HepG2 (cell line): Measurements from ENCODE around the gene GPHN. TPM values are rescaled to one million over a fixed set of nuclear protein-coding genes. Genes with fewer than 3 reads are reported as not detected.

Experiments used
- ATAC-seq: fragments of 200-7000 bp; cut with Tn5 transposase; 3 replicates; pipeline ENCODE4 v1.9.1; 2020; ENCODE audit warnings: mild to moderate bottlenecking, moderate library complexity
- BruUV-seq: library from RNA; stranded (reverse); fragments of 400-500 nt; replicated peaks from 2 replicates; lab custom pipeline; 2021; lab: Mats Ljungman, UMichigan
- CTCF ChIA-PET: fragments of 300-600 bp; formaldehyde crosslinking; extraction: SDS; loops from one replicate; lab custom pipeline; 2021; ENCODE audit warnings: low total read pairs, inconsistent platforms, low intra/inter-chr PET ratio; lab: Yijun Ruan, JAX
- POLR2A ChIA-PET: fragments of 350-600 bp; sonication (Branson Sonifier 250); formaldehyde crosslinking; loops from one replicate; lab custom pipeline; 2020; ENCODE audit warnings: antibody characterized with exemption, inconsistent platforms; lab: Yijun Ruan, JAX
- DNase-seq: peaks from one replicate; pipeline ENCODE4 v3.0.0-alpha.2; 2015; ENCODE audit warnings: low spot score
- FAIRE-seq: peaks from 3 replicates; lab custom pipeline; 2011; peaks lifted over from hg19 to GRCh38; lab: Jason Lieb, UNC
- H2AFZ ChIP-seq: one replicate; pipeline ENCODE4 v1.6.1; 2011; ENCODE audit warnings: low read length, inconsistent platforms
- H3K27ac ChIP-seq: fragments of 300-600 bp; 3 replicates; pipeline ENCODE4 v1.8.0; 2011; ENCODE audit warnings: mixed run types, mild to moderate bottlenecking, mixed read lengths, low read length, inconsistent platforms; ENCODE audit not compliant: insufficient read depth; ENCODE audit errors: extremely low read length
- H3K27me3 ChIP-seq, 2 experiments: fragments of 200-600 bp in 1 of 2; 2 replicates in 1 of 2; 3 replicates in 1 of 2; pipeline versions ENCODE4 v1.6.0 to v1.8.0; 2011; ENCODE audit warnings: low read length in 2 of 2, mild to moderate bottlenecking in 2 of 2, moderate library complexity in 2 of 2, inconsistent platforms in 1 of 2; ENCODE audit not compliant: insufficient read depth in 2 of 2, control insufficient read depth in 1 of 2
- H3K36me3 ChIP-seq, 2 experiments: fragments of 200-600 bp in 1 of 2; replicated peaks in 1 of 2; 2 replicates in 1 of 2; 3 replicates in 1 of 2; pipeline versions ENCODE4 v1.5.1 to v1.8.0; 2011; ENCODE audit warnings: low read length in 2 of 2, inconsistent platforms in 1 of 2; ENCODE audit not compliant: insufficient read depth in 2 of 2, control insufficient read depth in 1 of 2
- H3K4me1 ChIP-seq: 2 replicates; pipeline ENCODE4 v1.5.1; 2012; ENCODE audit warnings: low read length, inconsistent platforms; ENCODE audit not compliant: insufficient read depth
- H3K4me2 ChIP-seq: 2 replicates; pipeline ENCODE4 v1.6.0; 2011; ENCODE audit warnings: low read depth, low read length, inconsistent platforms
- H3K4me3 ChIP-seq, 3 experiments: fragments of 200-600 bp in 1 of 3; sonication (generic), shearing (Covaris generic) in 1 of 3; replicated peaks in 1 of 3; 2 replicates each; pipeline ENCODE4 v1.5.1; 2011 to 2016; ENCODE audit warnings: low read length in 3 of 3, inconsistent platforms in 2 of 3, low read depth in 2 of 3, mild to moderate bottlenecking in 2 of 3, control low read depth in 1 of 3, mixed read lengths in 1 of 3; ENCODE audit not compliant: insufficient read depth in 1 of 3
- H3K79me2 ChIP-seq: one replicate; pipeline ENCODE4 v1.6.1; 2011; ENCODE audit warnings: low read length, inconsistent platforms; ENCODE audit not compliant: insufficient read depth
- H3K9ac ChIP-seq: 2 replicates; pipeline ENCODE4 v1.6.0; 2011; ENCODE audit warnings: mild to moderate bottlenecking, low read depth, low read length, inconsistent platforms; ENCODE audit not compliant: insufficient read depth
- H3K9me3 ChIP-seq: 2 replicates; pipeline ENCODE4 v1.5.1; 2012; ENCODE audit warnings: mild to moderate bottlenecking, low read length
- H4K20me1 ChIP-seq: 2 replicates; pipeline ENCODE4 v1.6.0; 2011; ENCODE audit warnings: inconsistent platforms, mild to moderate bottlenecking, low read length, moderate library complexity; ENCODE audit not compliant: insufficient read depth
- CC2D1A ChIP-seq: sonication (generic); formaldehyde crosslinking; IDR thresholded peaks from 2 replicates; pipeline ENCODE4 v1.8.1; 2023; ENCODE audit warnings: mild to moderate bottlenecking, missing genetic modification reagents
- CREB3 ChIP-seq: sonication (generic); formaldehyde crosslinking; IDR thresholded peaks from 2 replicates; pipeline ENCODE4 v1.5.0; 2020; ENCODE audit warnings: missing genetic modification reagents
- GLMP ChIP-seq: sonication (generic); formaldehyde crosslinking; IDR thresholded peaks from 2 replicates; pipeline ENCODE4 v1.9.0; 2021; ENCODE audit warnings: missing genetic modification reagents, mild to moderate bottlenecking, borderline replicate concordance
- HNF4G ChIP-seq, 2 experiments: sonication (generic) in 1 of 2; formaldehyde crosslinking in 1 of 2; IDR thresholded peaks; 2 replicates each; pipeline versions ENCODE4 v1.4.0 to v1.6.1; 2011 to 2020; ENCODE audit warnings: borderline replicate concordance in 2 of 2, low read depth in 2 of 2, mild to moderate bottlenecking in 2 of 2, low read length in 1 of 2, missing genetic modification reagents in 1 of 2, moderate library complexity in 1 of 2
- KLF11 ChIP-seq: IDR thresholded peaks from 2 replicates; pipeline ENCODE4 v1.6.1; 2016; ENCODE audit warnings: missing compliant biosample characterization
- MAZ ChIP-seq, 2 experiments: sonication (generic) in 1 of 2; formaldehyde crosslinking in 1 of 2; IDR thresholded peaks; 2 replicates each; pipeline versions ENCODE4 v1.5.0 to v1.6.1; 2012 to 2020; ENCODE audit warnings: low read depth in 2 of 2, mild to moderate bottlenecking in 2 of 2, borderline replicate concordance in 1 of 2, improper control_type of control experiment in 1 of 2, low read length in 1 of 2, missing genetic modification reagents in 1 of 2, moderate library complexity in 1 of 2
- MEIS2 ChIP-seq: sonication (generic); formaldehyde crosslinking; IDR thresholded peaks from 2 replicates; pipeline ENCODE4 v1.9.0; 2021; ENCODE audit warnings: mild to moderate bottlenecking, missing genetic modification reagents
- PAX8 ChIP-seq: sonication (generic); formaldehyde crosslinking; IDR thresholded peaks from 2 replicates; pipeline ENCODE4 v1.8.0; 2022; ENCODE audit warnings: mild to moderate bottlenecking, missing genetic modification reagents, borderline replicate concordance
- SPEN ChIP-seq: sonication (generic); formaldehyde crosslinking; IDR thresholded peaks from 2 replicates; pipeline ENCODE4 v1.5.1; 2020; ENCODE audit warnings: low read depth, mild to moderate bottlenecking, missing genetic modification reagents
- TFE3 ChIP-seq: IDR thresholded peaks from 2 replicates; pipeline ENCODE4 v1.6.1; 2016
- YEATS2 ChIP-seq: sonication (generic); formaldehyde crosslinking; IDR thresholded peaks from 2 replicates; pipeline ENCODE4 v1.4.0; 2020; ENCODE audit warnings: missing genetic modification reagents, borderline replicate concordance
- ZNF34 ChIP-seq: sonication (generic); formaldehyde crosslinking; IDR thresholded peaks from 2 replicates; pipeline ENCODE4 v1.4.0; 2020; ENCODE audit warnings: mild to moderate bottlenecking, missing genetic modification reagents, borderline replicate concordance
- ZNF770 ChIP-seq: sonication (generic); formaldehyde crosslinking; IDR thresholded peaks from 2 replicates; pipeline ENCODE4 v1.5.0; 2020; ENCODE audit warnings: mild to moderate bottlenecking, missing genetic modification reagents
- in situ Hi-C: cut with HindIII; loops from 2 replicates; pipeline ENCODE4 v1.10.0; 2017; ENCODE audit warnings: low pct_unique_long_range_greater_than_20kb; ENCODE audit not compliant: extremely low pct_ligation_motif_present
- intact Hi-C: fragments of 100-400 bp; cut with micrococcal nuclease; formaldehyde crosslinking; loops from one replicate; pipeline ENCODE4 v1.10.0; 2022; ENCODE audit not compliant: unreplicated experiment
- polyA plus RNA-seq, 8 experiments: library from polyadenylated mRNA; depleted of rRNA in 3 of 8; stranded (reverse) in 7 of 8; unstranded in 1 of 8; fragments of >200 nt; fragmentation: Illumina TruSeq in 4 of 8; extraction: Trizol in 4 of 8; gene quantifications; 2 replicates each; pipeline versions ENCODE4 v1.2.1 to v1.2.3, GENCODE V29; 2011 to 2016; ENCODE audit warnings: low read depth in 4 of 8, missing spikeins in 1 of 8, mixed read lengths in 1 of 8; ENCODE audit not compliant: insufficient read depth in 1 of 8
- total RNA-seq, 5 experiments: library from RNA; depleted of rRNA; stranded (reverse); fragments of >200 nt; fragmentation: Illumina TruSeq; extraction: Trizol; gene quantifications; 2 replicates each; pipeline ENCODE4 v1.2.3, GENCODE V29; 2016; ENCODE audit warnings: low read depth in 1 of 5

The GPHN gene
- total and polyA plus RNA-seq, 2 of the 13 experiments (the other 11 are each of a cell fraction or from before 2014, with no cell fraction given): 12.7 to 19.2 TPM

GRCh38 chr14:66735853-66736252 lies 227.9 kb downstream of the GPHN start:
- no peaks in the 10 kb centered on the region for H3K4me1 ChIP-seq
- H3K9me3 ChIP-seq: peaks cover 19% of the 10 kb centered on the region
- H3K79me2 ChIP-seq: no peaks in the 10 kb centered on the region
- CTCF ChIA-PET: no interaction called here
- FAIRE-seq (no peak), ATAC-seq (no peak)
- no peaks in the 10 kb centered on the region for H3K36me3 ChIP-seq
- H3K27ac ChIP-seq: no peak overlapping the region
- H3K4me2 ChIP-seq: no peak overlapping the region
- H3K27me3 ChIP-seq: no peaks in the 10 kb centered on the region; a peak in 1 of 5 replicates
- H3K4me3 ChIP-seq: no peak overlapping the region
- POLR2A ChIA-PET: no interaction called here
- H4K20me1 ChIP-seq: no peaks in the 10 kb centered on the region
- H2AFZ ChIP-seq: no peak overlapping the region
- TF ChIP-seq MEIS2 (no peak), ZNF34 (no peak), TFE3 (no peak), MAZ (IDR thresholded peaks at IDR 0.05; ENCODE audit: borderline replicate concordance, low read depth, low read length) (no peak), MAZ (CRISPR knock-in tag; IDR thresholded peaks at IDR 0.05; ENCODE audit: low read depth) (no peak), YEATS2 (CRISPR knock-in tag) (no peak)
- TF ChIP-seq, all 625 proteins: peak for 0
- in situ Hi-C loops: no loop called here
- H3K9ac ChIP-seq: no peak overlapping the region
- intact Hi-C loops: no loop called here
- no TSS peak for BruUV-seq
- no peak for DNase-seq

GRCh38 chr14:66739826-66740225 lies 231.9 kb downstream of the GPHN start:
- Histone ChIP-seq H3K4me3 (no peak overlapping the region), H3K4me1 (no peaks in the 10 kb centered on the region), H3K4me2 (no peak overlapping the region), H3K27ac (no peak overlapping the region), H3K9me3 (peaks cover 7% of the 10 kb centered on the region; the same call in 1 of the 2 replicates), H3K79me2 (no peaks in the 10 kb centered on the region), H3K27me3 (no peaks in the 10 kb centered on the region; a peak in 1 of 5 replicates), H4K20me1 (no peaks in the 10 kb centered on the region), H3K9ac (no peak overlapping the region), H2AFZ (no peak overlapping the region), H3K36me3 (no peaks in the 10 kb centered on the region)
- BruUV-seq: no TSS peak
- in situ Hi-C loops (no loop called here), intact Hi-C loops (no loop called here)
- no peak for FAIRE-seq
- POLR2A ChIA-PET: no interaction called here
- CTCF ChIA-PET: no interaction called here
- no peak for DNase-seq
- no peak for ATAC-seq
- TF ChIP-seq CREB3: no peak
- TF ChIP-seq ZNF770 (CRISPR knock-in tag): no peak
- no peak for TF ChIP-seq SPEN (CRISPR knock-in tag)
- no peak for TF ChIP-seq KLF11 (CRISPR knock-in tag)
- no peak for TF ChIP-seq CC2D1A
- TF ChIP-seq HNF4G (IDR thresholded peaks at IDR 0.05; ENCODE audit: borderline replicate concordance, low read depth, low read length): no peak
- TF ChIP-seq HNF4G (CRISPR knock-in tag; IDR thresholded peaks at IDR 0.05; ENCODE audit: borderline replicate concordance, low read depth): no peak
- no peak for TF ChIP-seq PAX8 (CRISPR knock-in tag)
- no peak for TF ChIP-seq GLMP (CRISPR knock-in tag)
